Right ventricle myocardium superior (tissue), 1 donor: ENCODE data around the gene MRPL9. TPM values are rescaled to one million over a fixed set of nuclear protein-coding genes. Genes with fewer than 3 reads are reported as not detected.

ENCODE experiments used
- ATAC-seq: fragments of 200-7000 bp; cut with Tn5 transposase; one replicate; pipeline ENCODE4 v1.9.1; 2020; ENCODE audit warnings: mild to moderate bottlenecking; ENCODE audit not compliant: poor library complexity
- DNase-seq: peaks from one replicate; pipeline ENCODE4 v3.0.0-alpha.2; 2020
- intact Hi-C: fragments of 100-400 bp; cut with DNase I; formaldehyde crosslinking; loops from one replicate; pipeline ENCODE4 v1.11.2; 2022
- long read RNA-seq: library from polyadenylated mRNA; unstranded; transcript quantifications from one replicate; pipeline ENCODE4 v2.0.0, GENCODE V29; 2021
- total RNA-seq: library from RNA; stranded (reverse); fragmentation: NEBNext Ultra II Directional; extraction: Animal tissue kit (Norgen Biotek cat#: 25700); gene quantifications from one replicate; pipeline ENCODE4 v1.2.1, GENCODE V29; 2021
- donor health status: DM: no; HTN: yes; CAD: no; lungs with severe emphysema.

Gene MRPL9
- 45.0 TPM for total RNA-seq
- long read RNA-seq, transcript MRPL9-202 (7 exons, 1,296 nt) = major isoform, 39 of 48 reads
- long read RNA-seq, partial matches to known transcripts = 3 of 48 reads
- long read RNA-seq, other reads (novel, unspliced or antisense) = 5 of 48 reads

DNA sequence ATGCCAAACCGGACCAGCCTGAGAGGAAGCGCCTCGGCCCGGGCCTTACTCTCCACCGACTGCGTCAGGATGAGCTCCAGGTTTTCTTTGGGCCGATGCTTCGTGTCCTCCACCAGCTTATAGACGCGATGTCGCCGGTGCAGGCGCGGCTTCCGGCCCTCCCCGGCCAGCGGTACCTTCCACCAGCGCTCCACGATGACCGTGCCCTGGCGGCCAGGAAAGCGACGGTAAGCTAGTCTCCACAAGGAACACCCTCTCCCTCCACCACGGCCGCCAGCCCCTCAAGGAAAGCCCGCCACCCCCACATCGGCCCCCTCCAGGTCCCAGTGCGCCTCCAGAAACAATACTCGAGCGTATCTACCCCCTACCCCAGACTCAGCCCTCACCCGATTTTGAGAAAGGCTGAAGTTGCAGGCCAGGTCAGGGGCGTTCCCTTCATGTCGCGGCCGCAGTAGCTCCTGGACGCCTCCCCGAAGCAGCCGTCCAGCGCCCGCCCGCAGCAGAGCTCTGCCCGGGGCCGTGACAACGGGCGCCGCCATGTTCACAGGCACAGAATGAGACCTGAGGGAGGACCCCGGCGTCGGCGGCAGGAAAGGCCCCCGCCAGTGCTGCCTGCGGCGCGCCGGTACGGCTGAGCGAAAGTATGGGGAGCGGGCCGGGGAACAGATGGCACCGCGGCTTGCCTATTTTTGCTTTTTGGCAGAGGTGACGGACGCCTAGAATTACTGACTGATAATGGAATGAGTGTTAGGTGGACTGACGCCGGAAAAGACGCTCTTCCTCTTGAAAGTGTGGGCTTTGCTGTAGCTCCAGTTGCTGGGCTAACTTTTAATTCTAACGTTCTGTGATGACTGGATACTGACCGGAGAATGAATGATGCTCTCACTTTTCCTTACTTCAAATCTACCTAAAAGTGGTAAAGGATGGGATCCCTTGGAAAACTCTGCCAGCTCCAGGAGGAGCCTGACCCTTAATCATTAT lies at the start of gene MRPL9:
TSS of gene MRPL9 (minus strand) at position 556 of the 981 bp plus-strand sequence. CDS start at position 539, 17 bp downstream.
- intact Hi-C loops = loop anchor here (10.0 kb wide), 1 partner anchor 72 kb away; the partner anchor contains the start of genes C2CD4D and RORC
- ATAC-seq (peak; percentile 99), DNase-seq (peak; percentile 90)

GRCh38 chr1:151811181-151811580 lies 47.9 kb upstream of the MRPL9 start:
- intact Hi-C loops = no loop called here
- DNase-seq = no peak
- no peak for ATAC-seq

DNA sequence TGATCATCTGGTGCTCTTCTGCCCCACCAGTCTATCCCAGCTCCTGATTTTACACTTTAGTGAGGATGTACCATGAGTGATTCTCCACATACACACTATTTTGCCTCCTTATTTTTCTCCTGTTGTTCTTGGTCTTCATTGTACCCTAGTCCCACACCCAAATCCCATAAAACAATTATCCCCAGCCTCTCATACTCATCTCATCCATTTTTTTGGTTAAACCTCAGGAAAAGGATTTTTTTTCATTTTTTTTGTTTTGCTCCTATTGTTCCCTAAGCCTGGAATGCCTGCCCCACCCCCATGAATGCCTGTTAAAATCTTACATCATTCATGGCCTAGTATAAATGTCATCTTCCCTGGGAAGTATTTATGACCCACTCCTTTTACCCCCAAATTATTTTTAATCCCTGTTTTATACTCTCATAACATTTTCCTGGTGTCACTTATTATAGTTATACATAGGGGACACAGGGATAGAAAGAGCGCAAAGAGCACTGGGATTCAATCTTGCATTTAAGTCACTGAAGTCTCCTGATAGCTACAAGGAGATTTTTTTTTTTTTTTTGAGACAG lies 46.8 kb upstream of the MRPL9 start:
- ATAC-seq (no peak), DNase-seq (no peak)
- intact Hi-C loops = no loop called here

DNA sequence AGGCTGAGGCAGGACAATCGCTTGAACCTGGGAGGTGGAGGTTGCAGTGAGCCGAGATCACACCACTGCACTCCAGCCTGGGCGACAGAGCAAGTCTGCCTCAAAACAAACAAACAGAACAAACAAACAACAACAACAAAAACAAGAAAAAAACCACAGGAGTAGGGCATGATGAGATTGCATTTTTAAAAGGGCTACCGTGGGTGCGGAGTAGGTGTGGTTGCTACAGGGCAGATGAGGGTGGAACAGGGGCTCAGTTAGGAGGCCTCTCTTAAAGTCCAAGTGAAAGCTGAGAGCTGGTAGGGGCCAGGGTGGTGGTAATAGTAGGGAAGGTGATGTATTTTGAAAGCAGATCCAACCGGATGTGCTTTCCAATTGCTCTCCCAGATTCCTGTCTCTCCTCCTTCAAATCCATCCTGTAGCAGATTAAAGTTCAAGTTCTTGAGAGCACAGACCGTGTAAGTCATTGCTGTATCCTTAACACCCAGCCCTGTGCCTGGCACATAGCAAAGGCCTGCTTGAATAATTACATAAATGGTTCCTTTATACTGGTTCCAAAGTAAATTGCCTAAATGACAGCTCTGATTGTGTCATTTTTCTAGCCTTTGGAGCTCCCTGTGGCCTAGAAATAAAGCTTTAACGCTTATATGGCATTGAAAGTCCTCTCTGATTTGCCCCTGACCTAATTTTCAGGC lies 46.1 kb upstream of the MRPL9 start:
- ATAC-seq (peak; percentile 53), DNase-seq (no peak)
- intact Hi-C loops = no loop called here

- no peak for ATAC-seq
- DNase-seq = no peak
- intact Hi-C loops = no loop called here
These were observed 44.5 kb upstream of the MRPL9 start for GRCh38 chr1:151807766-151808165.

GRCh38 chr1:151807131-151807530 lies 43.8 kb upstream of the MRPL9 start:
- no peak for ATAC-seq

DNA sequence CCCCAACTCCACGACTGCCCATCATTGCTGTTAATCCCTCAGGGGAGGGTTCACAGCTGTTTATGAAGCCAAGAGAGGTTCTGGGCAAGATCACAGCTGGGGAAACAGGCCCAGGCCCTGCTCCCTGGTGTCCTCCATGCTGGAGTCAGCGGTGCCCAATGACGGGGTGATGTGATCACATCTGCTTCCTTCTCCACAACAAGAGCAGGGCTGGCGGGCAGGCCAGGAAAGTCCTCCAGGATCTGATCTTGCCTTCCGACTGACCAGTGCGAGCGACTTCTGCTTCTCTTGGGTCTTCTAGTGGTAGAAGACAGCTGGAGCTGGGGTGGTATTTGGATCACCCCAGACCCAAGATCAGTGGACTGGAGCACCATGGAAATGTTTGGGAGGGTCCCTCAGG lies 42.9 kb upstream of the MRPL9 start:
- no peak for ATAC-seq

More at GRCh38 chr1:151807131-151807530, 43.8 kb upstream of the MRPL9 start:
- no peak for DNase-seq
- intact Hi-C loops = no loop called here

DNA sequence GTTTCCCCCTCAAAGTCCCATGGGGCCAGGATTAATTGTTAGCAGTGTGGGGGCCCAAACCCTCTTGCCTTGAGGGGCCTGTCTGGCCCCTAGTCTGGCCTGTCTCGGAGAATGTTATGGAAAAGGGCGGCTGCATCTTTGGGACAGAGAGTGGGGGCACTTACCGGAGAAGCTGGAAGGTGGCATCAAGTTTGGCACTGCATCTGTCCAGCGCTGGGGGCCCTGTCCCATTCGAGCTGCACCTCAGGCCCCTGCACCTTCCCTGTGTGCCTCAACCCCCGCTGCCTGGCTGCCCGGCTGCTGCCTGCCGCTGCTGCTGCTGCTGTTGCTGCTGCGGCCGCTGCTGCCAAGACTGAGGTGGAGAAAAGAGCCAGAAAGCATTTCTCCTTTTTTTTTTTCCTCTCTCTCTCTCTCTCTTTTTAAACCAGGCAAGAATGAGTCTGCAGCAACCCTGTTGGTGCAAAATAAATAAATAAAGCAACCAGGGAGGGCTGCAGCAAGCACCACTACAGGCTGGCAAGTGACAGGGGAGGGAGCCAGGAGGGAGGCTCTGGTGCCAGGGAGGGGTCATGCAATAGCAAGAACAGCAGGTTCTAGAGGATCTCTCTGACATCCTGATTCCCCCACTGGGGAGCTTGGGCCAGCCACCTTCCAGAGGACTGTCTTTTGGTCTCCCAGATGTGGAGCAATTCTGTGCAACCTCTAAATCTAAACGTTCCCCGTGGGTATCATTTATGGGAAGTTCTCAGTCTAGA lies 41.9 kb upstream of the MRPL9 start, which contains the start of gene LINGO4:
TSS of gene LINGO4 (minus strand) at position 354 of the 755 bp plus-strand sequence. CDS start 2,715 bp downstream, outside the sequence.
- DNase-seq = no peak
- intact Hi-C loops = no loop called here
- no peak for ATAC-seq

More for the DNA sequence above, 42.9 kb upstream of the MRPL9 start:
- no peak for DNase-seq
- intact Hi-C loops = no loop called here

DNA sequence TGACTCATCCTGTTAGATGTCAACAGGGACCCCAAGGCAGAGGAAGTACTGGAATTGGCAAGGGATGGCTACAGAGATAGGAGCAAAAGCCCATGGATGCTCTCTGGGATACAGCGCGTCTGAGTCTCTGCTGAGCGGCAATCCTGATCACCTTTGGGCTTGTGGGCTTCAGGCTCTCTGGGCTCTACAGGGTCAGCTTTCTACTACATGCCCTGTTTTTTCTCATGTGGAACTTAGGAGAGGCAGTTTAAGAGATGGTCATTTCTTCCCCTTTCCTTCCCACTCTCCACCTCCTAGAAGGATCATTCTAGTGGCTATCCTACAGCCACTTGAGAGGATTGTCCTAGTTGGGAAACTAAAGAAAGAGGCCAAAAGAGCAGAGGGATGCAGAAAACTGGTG lies 40.6 kb upstream of the MRPL9 start:
- ATAC-seq = no peak
- intact Hi-C loops = no loop called here
- DNase-seq = no peak

DNA sequence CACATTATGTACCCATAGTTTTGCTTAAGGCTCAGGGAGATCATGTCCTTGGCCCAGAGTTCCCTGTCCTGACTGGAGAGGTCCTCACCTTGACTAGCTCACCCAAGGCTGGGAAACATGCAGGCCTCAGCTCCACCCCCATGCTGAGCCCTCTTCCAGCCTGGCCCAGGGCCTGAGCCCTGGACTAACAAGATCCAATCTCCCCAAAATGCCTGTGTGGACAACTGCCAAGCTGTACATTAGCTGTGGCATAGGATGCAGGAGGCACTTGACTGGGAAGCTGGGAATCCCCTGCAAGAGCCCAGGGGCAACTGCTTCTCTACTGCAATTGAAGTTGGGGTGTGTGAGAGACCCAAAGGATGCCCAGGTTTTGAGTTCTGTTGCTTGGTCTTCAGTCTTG lies 39.9 kb upstream of the MRPL9 start:
- intact Hi-C loops = no loop called here

DNA sequence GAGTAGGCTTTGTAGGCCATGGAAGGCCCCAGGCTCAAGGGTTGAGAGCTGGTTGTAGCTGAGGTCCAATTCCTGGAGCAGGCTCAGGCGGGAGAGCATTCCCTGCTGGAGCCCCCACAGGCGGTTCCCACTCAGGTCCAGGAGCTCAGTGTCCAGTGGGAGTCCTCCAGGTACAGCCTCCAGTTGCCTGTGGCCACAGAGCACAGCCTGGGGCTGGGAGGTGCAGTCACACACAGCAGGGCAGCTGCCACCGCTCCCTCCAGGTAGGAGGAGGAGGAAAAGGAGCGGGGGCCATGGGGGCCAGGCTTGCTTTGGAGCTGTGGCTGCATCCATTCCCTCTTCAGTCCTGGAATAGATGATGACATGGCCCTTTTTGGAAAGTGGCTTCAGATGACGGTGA lies 39.1 kb upstream of the MRPL9 start:
- DNase-seq (no peak), ATAC-seq (no peak)
- intact Hi-C loops = no loop called here

More for the DNA sequence above, 39.9 kb upstream of the MRPL9 start:
- DNase-seq = no peak
- no peak for ATAC-seq

DNA sequence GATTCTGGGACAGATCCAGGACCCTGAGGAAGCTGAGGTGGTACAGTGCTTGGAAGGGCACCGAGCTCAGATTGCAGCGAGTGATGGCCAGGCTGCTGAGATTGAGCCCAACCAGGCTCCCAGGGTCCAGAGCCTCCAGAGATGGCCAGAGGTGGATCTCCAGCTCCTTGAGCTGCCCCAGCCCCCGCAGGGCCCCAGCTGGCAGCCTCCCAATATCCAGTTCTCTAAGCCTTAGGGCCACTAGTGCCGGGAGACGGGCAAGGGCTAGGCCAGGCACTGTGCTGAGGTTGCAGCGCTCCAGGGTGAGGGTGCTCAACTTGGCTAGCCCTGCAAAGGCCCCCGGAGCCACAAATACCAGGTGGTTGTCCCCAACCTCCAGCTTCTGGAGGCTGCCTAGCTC lies 38.5 kb upstream of the MRPL9 start:
- intact Hi-C loops = no loop called here
- no peak for ATAC-seq
- no peak for DNase-seq

- ATAC-seq (no peak), DNase-seq (no peak)
- intact Hi-C loops = no loop called here
These were observed 38.1 kb upstream of the MRPL9 start for GRCh38 chr1:151801310-151801820.

DNA sequence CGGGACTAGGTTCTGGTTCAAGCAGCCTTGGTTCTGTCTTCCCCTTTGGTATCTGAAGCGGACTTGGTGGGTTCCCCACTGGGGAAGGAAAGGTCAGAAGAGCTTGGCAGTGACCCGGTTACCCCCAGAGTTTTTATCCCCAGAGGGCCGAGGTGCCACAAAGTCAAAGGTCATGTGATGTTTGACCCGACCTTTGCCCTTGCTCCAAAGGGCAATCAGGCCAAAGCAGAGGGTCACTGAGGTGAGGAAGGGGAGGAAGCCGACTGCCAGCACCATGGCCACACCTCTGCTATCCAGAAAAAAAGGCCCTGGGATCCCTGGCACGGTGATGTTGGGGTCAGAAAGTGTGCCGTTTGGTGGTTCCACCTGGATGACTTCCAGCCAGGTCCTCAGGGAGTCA lies 37.5 kb upstream of the MRPL9 start:
- ATAC-seq (no peak), DNase-seq (no peak)
- intact Hi-C loops = no loop called here

DNA sequence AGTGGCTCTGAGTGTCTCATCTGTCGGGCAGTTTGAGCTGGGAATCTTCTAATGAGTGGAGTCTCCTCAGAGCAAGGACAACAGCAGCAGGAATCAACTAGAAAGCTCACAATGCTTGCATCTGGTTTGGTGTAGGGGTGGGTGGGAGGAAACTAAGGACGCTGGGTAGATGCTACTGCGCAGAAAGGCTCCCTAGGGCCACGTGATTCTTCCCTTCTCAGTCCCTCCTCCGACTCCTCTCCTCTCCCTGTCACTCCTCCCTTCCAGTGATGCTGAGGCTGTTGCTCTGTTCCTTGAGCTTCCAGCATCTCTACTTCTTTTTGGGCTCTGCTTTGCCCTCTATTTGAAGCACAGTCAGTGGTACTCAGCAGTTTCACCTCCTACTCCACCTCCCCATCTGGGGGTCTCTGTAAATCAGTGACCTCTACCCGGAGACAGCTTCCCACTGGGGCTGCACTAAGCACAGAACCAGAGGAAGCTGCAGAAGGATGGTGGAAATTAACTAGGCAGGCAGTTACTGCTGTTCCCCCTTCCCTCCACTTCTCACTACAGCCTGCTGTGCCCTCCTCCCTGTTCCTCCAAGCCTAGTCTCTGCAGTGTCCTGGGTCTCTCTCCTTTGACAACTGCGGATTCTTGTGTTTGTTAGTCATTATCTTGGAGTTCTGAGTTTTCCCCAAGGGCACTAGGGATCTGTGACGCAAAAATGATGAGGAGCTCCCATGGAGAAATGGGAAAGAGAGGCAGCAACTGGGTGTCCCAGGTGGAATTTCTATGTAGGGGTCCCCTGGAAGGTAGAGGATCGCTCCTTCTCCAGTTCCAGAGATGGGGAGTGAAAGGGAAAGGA lies 36.1 kb upstream of the MRPL9 start:
- DNase-seq (no peak), ATAC-seq (no peak)
- intact Hi-C loops = no loop called here

DNA sequence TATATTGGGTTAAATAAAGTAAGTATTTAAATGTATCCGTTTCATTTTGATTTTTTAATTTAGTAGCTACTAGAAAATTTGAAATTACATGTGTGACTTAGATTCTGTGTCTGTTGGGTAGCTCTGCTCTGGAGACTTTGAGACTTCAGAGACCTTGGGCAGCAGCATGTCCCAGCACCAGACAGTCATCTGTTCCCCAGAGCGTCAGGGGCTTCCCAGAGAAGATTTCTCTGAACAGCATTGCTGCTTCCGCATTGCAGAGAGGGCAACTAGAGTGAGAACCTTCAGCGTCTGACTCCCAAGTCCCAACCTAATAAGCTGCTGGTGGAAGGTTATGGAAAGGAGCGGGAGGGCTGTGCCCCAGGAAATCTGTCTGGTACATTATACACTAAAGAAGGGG lies 35.3 kb upstream of the MRPL9 start:
- no peak for DNase-seq
- intact Hi-C loops = no loop called here
- no peak for ATAC-seq

DNA sequence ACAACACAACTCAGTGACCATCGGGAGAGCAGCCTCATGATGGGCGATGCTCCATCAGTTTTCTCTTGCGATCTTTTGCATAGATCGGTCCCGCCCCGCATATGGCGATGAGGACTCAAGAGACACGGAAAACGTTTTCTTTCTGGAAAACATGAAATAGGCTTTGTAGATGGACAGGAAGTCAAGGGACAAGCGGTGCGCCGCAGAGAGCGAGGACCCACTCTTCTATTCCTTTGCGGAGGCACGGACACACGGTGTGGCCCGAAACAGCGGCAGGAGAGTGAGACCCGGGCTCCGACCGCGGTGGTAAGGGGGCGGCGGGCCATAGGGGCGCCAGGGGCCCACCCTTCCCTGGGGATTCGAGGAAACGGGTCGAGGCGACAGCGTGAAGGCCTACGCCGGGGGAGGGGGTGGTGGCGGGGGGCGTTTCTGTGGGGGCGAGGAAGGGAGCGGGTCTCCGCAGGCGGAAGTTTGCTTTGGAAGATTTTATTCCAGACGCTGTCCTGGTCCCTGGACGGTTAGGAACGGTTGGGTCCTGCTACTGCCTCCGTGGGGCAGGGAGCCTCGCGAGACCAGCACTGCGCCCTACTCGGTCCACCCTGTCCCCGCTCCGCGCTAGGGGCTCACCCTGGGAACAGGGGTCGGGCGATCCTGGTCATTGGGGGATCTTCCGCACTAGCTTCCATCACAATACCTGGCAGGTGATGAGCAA lies 27.8 kb upstream of the MRPL9 start:
- peak; percentile 13 for ATAC-seq
- intact Hi-C loops = no loop called here
- DNase-seq = peak; percentile 44
